Measurements from ENCODE around the gene ZFYVE1.

ZFYVE1 gene

DNA sequence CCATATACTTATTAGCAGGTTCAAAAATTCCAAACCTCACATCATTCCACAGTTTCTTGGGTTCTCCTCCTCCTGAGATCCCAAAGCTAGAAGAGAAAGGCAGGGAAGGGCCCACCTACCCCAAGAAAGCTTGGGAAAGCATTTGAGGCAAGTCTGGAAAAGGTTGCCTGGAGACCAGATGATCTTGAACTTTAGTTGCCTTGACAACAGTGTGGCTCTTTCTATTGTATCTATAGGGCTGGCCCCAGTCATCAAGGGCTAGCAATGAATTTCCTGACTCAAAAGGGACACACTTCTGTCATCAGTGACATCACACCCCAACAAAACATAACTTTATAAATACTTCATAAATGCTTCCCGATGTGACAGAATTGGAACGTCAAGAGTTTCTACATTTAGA lies 40.0 kb downstream of the ZFYVE1 start:
- H3K79me2 ChIP-seq (ENCODE audit: insufficient read depth, low read depth): no peaks in the 10 kb centered on the region
- TF ChIP-seq, protein P1, sequence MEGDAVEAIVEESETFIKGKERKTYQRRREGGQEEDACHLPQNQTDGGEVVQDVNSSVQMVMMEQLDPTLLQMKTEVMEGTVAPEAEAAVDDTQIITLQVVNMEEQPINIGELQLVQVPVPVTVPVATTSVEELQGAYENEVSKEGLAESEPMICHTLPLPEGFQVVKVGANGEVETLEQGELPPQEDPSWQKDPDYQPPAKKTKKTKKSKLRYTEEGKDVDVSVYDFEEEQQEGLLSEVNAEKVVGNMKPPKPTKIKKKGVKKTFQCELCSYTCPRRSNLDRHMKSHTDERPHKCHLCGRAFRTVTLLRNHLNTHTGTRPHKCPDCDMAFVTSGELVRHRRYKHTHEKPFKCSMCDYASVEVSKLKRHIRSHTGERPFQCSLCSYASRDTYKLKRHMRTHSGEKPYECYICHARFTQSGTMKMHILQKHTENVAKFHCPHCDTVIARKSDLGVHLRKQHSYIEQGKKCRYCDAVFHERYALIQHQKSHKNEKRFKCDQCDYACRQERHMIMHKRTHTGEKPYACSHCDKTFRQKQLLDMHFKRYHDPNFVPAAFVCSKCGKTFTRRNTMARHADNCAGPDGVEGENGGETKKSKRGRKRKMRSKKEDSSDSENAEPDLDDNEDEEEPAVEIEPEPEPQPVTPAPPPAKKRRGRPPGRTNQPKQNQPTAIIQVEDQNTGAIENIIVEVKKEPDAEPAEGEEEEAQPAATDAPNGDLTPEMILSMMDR (conservative IDR thresholded peaks at IDR 0.05; ENCODE audit: low read depth, low read length): no peak
- H3K9ac ChIP-seq: no peak overlapping the region
- H4K20me1 ChIP-seq (ENCODE audit: insufficient read depth): no peaks in the 10 kb centered on the region
- no peaks in the 10 kb centered on the region for H3K4me1 ChIP-seq (ENCODE audit: low read depth, poor library complexity, severe bottlenecking)
- no peak overlapping the region for H3K4me3 ChIP-seq (IDR thresholded peaks at IDR 0.05; ENCODE audit: insufficient read depth, low read depth, low read length)
- no peak overlapping the region for H3K27ac ChIP-seq
- no peaks in the 10 kb centered on the region for H3K27me3 ChIP-seq (ENCODE audit: insufficient read depth, low read depth)
- no peak overlapping the region for H3K4me2 ChIP-seq
- no peak overlapping the region for H2AFZ ChIP-seq (ENCODE audit: low read depth)
- H3K36me3 ChIP-seq (ENCODE audit: insufficient read depth): no peaks in the 10 kb centered on the region

GRCh38 chr14:72986214-72986613 lies 40.7 kb downstream of the ZFYVE1 start:
- H3K4me1 ChIP-seq (ENCODE audit: low read depth, poor library complexity, severe bottlenecking): no peaks in the 10 kb centered on the region
- no peaks in the 10 kb centered on the region for H3K27me3 ChIP-seq (ENCODE audit: insufficient read depth, low read depth)
- TF ChIP-seq, protein P1 (conservative IDR thresholded peaks at IDR 0.05; ENCODE audit: low read depth, low read length): no peak
- H3K9ac ChIP-seq: no peak overlapping the region
- no peak overlapping the region for H3K4me2 ChIP-seq
- no peaks in the 10 kb centered on the region for H3K36me3 ChIP-seq (ENCODE audit: insufficient read depth)
- no peaks in the 10 kb centered on the region for H3K79me2 ChIP-seq (ENCODE audit: insufficient read depth, low read depth)
- no peak overlapping the region for H2AFZ ChIP-seq (ENCODE audit: low read depth)
- no peak overlapping the region for H3K27ac ChIP-seq
- no peaks in the 10 kb centered on the region for H4K20me1 ChIP-seq (ENCODE audit: insufficient read depth)
- H3K4me3 ChIP-seq (IDR thresholded peaks at IDR 0.05; ENCODE audit: insufficient read depth, low read depth, low read length): no peak overlapping the region

DNA sequence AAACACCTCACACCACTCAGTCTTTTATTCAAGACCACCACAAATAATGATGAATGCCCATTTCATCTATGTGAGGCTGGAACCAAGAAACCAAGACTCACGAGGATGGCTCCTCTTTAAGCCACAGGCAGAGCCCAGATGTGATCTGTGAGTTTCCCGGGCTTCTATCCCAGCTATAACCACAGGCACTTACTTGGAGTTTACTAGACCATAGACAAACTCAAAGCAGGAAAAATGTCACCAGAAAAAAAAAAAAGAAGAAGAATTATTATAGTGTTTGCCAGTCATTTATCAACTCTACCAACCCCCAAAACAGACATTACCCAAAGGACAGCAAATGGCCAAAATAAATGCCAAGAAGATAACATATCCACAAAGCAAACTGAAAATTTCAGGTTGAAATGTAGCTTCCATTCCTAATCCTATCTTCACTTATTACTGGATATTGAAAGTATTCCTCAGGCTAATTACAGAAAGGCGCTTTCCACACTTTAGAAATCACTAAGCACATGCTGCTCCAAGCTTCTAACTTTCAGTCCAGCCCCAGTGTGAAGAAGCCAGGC lies 44.7 kb downstream of the ZFYVE1 start:
- Histone ChIP-seq H2AFZ (ENCODE audit: low read depth) (no peak overlapping the region), H3K4me1 (ENCODE audit: low read depth, poor library complexity, severe bottlenecking) (no peaks in the 10 kb centered on the region), H3K27ac (no peak overlapping the region), H3K36me3 (ENCODE audit: insufficient read depth) (no peaks in the 10 kb centered on the region), H4K20me1 (ENCODE audit: insufficient read depth) (no peaks in the 10 kb centered on the region), H3K27me3 (ENCODE audit: insufficient read depth, low read depth) (no peaks in the 10 kb centered on the region), H3K79me2 (ENCODE audit: insufficient read depth, low read depth) (no peaks in the 10 kb centered on the region), H3K4me3 (IDR thresholded peaks at IDR 0.05; ENCODE audit: insufficient read depth, low read depth, low read length) (no peak overlapping the region), H3K4me2 (no peak overlapping the region), H3K9ac (no peak overlapping the region)
- TF ChIP-seq, protein P1 (conservative IDR thresholded peaks at IDR 0.05; ENCODE audit: low read depth, low read length): no peak

- no peaks in the 10 kb centered on the region for H3K79me2 ChIP-seq (ENCODE audit: insufficient read depth, low read depth)
- no peaks in the 10 kb centered on the region for H3K4me1 ChIP-seq (ENCODE audit: low read depth, poor library complexity, severe bottlenecking)
Measured at GRCh38 chr14:72980863-72981262, 46.0 kb downstream of the ZFYVE1 start.

More at GRCh38 chr14:72980863-72981262, 46.0 kb downstream of the ZFYVE1 start:
- Histone ChIP-seq H3K36me3 (ENCODE audit: insufficient read depth) (no peaks in the 10 kb centered on the region), H3K4me2 (no peak overlapping the region), H3K27ac (no peak overlapping the region), H2AFZ (ENCODE audit: low read depth) (no peak overlapping the region), H4K20me1 (ENCODE audit: insufficient read depth) (no peaks in the 10 kb centered on the region), H3K27me3 (ENCODE audit: insufficient read depth, low read depth) (no peaks in the 10 kb centered on the region), H3K9ac (no peak overlapping the region), H3K4me3 (IDR thresholded peaks at IDR 0.05; ENCODE audit: insufficient read depth, low read depth, low read length) (no peak overlapping the region)
- TF ChIP-seq, protein P1 (conservative IDR thresholded peaks at IDR 0.05; ENCODE audit: low read depth, low read length): no peak

Measured in KMS-11 (cell line).